Stimulated activated CD8-positive, alpha-beta memory T cell treated with anti-CD3 and anti-CD28 coated beads, Interleukin-15, amount 100 ng/mL, for 24 hours (primary cell): ENCODE results near the gene STAT3.
"Not testable (repeated sequence)": the region's sequence is repeated elsewhere in the genome, so short reads cannot be mapped to it uniquely, and the experiment has no call there.

Experiments
- DNase-seq: peaks from one replicate; pipeline ENCODE4 v3.0.0-alpha.2; 2020; ENCODE audit warnings: low read depth

Gene STAT3

GRCh38 chr17:42380935-42381334, 7.3 kb downstream of the STAT3 start:
- DNase-seq = no peak

DNA sequence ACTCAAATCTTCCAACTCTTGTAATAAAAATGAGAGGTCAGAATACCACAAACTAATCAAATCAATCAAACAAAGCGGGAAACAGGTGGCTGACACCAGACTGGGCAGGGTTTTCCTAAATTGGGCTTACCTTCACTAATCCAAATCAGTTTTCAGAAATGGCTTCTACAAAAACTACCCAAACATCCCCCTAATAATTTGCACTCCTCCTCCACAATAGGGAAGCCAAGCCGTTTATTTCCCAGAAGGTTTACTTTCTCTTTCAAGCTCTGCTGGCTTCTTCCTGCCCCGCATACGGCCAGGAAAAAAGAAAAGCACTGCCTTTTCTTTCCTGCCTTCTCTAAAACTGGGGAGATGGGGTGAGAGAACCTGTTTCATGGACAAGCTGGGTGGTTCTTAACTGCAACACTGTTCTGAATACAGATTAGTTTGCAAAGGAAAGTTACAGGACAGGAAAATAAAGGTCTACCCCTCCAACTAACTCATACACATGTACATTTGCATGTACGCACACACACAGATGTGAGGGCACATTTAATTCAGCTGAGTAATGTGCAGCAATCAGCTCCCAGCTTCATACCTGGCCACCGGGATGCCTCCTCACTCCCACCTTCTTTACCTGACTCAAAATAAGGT, 9.2 kb downstream of the STAT3 start:
- DNase-seq = no peak

DNA sequence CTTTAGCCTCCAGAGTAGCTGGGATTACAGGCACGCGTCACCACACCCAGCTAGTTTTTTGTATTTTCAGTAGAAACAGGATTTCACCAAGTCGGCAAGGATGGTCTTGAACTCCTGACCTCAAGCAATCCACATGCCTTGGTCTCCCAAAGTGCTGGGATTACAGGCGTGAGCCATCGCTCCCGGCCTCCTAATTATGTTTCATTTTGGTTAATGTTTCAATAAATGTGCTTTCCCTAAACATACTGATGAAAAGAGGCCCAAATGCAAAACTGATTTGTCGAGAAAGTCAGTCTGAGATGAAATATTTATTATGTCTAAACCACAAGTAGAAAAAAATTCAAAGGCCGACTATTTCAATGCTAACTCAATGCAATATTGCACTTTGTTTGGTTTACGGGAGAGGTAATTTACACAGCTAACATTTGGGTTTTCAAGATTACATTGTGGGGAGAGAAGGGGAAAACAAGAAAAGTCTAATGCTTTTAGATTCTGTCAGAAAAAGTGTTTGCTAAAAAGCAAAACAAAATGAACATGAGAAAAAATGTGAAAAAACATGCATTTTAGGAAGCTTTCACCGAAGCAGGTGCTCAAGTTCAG, 9.8 kb downstream of the STAT3 start:
- DNase-seq = no peak

GRCh38 chr17:42373896-42374295, 14.3 kb downstream of the STAT3 start:
- no peak for DNase-seq

GRCh38 chr17:42372142-42372541, 16.1 kb downstream of the STAT3 start:
- DNase-seq = no peak

GRCh38 chr17:42368797-42369561, 19.3 kb downstream of the STAT3 start:
- DNase-seq = not testable (repeated sequence)

- DNase-seq = not testable (repeated sequence)
Measured at GRCh38 chr17:42368310-42368709, 19.9 kb downstream of the STAT3 start.

GRCh38 chr17:42366176-42367023, 21.8 kb downstream of the STAT3 start:
- DNase-seq = not testable (repeated sequence)

- DNase-seq = no peak
Measured at GRCh38 chr17:42365136-42365535, 23.1 kb downstream of the STAT3 start.

DNA sequence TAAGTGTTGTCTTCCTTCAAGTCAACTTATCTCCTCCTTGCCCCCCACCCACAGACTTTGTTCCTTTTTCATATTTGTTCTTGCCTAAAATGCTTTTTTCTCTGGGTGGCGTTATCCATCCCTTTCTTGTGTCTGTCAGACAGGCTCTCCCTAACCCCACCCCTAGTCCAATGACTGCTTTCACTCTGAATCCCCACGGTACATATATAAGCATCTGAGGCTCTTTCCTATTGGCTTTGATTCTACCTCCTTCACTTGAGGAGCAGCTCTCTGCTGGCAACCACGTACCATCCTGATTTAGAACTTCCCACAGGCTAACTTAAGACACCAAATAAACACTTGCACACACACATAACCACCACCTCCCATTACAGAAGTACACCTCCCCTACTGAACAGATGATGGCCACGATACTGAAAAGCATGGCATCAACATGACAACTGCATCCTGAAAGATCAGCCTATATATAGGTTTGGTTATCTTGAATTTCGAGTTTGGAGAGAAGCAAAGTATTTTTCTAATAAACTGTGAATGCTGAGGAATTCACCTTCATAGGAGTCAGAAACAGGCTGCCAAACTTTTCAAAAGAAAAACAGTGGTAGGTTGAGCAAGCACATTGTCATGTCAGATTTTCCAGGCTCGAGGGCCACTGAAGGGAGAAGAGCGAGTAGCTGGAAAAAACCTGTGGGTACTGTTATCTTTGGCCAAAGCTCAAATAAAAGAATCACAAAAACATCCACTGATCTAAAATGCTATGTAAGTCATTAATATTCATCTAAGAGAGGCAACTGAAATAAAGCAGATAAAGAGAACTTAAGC, 24.3 kb downstream of the STAT3 start:
- DNase-seq = no peak

DNA sequence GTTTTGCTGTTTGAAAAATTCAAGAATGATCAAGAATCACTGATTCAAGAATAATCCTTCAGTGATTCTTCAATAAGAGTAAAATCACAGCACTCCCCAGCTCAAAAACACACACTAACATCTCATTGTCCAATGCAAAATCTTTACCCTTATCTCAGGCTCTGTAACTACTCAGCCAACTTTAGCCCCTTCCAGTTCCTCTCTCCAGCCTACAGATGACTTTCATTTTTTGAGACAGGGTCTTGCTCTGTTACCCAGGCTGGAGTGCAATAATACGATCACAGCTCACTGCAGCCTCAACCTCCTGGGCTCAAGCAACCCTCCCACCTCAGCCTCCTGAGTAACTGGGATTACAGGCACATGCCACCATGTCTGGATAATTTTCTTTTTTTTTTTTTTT, 25.0 kb downstream of the STAT3 start:
- DNase-seq = no peak

- no peak for DNase-seq
Measured at GRCh38 chr17:42362245-42362961, 25.8 kb downstream of the STAT3 start.

DNA sequence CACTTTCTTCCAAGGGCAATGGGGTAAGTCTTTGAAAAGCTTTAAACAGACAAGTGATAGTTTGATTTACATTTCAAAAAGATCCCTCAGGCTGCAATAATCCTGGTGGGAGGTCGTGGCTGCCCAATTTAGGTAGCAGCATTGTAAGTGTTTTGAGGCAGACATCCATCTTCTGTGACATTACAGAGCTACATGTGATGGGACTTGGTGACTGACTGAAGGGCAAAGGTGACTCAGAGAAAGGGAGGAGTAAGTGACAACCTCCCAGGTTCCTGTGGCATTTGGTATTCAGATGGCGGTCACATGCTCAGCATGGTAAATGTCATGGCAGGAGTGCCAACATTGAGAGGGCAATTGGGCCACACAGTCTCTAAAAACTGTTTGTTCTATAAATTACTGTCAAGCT, 26.5 kb downstream of the STAT3 start:
- DNase-seq = no peak

DNA sequence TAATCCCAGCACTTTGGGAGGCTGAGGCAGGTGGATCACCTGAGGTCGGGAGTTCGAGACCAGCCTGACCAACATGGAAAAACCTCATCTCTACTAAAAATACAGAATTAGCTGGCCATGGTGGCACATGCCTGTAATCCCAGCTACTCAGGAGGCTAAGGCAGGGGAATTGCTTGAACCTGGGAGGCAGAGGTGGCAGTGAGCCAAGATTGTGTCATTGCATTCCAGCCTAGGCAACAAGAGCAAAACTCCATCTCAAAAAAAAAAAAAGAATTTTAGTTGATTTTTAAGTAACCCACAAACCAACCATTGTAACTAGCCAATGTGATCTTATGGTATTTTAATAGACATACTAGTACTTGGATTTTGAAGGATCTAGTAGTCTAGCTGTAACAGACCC, 27.9 kb downstream of the STAT3 start:
- DNase-seq = not testable (repeated sequence)

- DNase-seq = no peak
Measured at GRCh38 chr17:42359133-42359532, 29.1 kb downstream of the STAT3 start.

GRCh38 chr17:42358434-42358833, 29.8 kb downstream of the STAT3 start:
- DNase-seq = no peak

- no peak for DNase-seq
Measured at GRCh38 chr17:42354956-42355843, 33.0 kb downstream of the STAT3 start.

GRCh38 chr17:42348104-42348503, 40.1 kb downstream of the STAT3 start:
- DNase-seq = no peak

DNA sequence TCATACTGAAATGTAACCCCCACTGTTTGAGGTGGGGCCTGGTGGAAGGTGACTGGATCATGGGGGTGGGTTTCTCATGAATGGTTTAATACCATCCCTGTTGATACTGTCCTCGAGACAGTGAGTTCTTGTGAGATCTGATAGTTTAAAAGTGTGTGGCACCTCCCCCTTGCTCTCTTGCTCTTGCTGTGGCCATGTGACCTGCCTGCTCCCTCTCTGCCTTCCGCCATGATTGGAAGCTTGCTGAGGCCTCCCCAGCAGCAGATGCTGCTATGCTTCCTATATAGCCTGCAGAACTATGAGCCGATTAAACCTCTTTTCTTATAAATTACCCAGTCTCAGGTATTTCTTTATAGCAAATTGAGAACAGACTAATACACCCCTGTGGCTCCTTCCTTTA, 40.6 kb downstream of the STAT3 start:
- DNase-seq = no peak

DNA sequence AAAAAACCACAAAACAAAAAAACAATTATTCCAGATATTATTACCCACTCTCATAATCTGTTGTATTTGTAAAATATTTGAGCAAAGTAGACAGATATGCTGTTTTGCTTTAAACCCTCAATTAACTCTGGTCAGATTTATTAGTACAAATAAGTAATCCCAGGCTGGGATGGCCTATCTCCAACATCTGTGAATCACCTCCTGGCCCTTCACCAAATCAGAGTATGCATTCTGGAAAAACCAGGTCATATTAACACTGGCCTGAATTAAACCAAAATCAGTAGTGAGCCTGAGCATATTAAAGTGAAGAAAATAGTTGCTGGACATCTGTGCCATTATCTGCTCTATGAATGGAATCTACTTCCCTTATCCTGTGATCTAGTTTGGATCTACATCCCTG, 41.0 kb downstream of the STAT3 start:
- DNase-seq = no peak
